ENCODE results near the gene LIFR.

The LIFR gene

DNA sequence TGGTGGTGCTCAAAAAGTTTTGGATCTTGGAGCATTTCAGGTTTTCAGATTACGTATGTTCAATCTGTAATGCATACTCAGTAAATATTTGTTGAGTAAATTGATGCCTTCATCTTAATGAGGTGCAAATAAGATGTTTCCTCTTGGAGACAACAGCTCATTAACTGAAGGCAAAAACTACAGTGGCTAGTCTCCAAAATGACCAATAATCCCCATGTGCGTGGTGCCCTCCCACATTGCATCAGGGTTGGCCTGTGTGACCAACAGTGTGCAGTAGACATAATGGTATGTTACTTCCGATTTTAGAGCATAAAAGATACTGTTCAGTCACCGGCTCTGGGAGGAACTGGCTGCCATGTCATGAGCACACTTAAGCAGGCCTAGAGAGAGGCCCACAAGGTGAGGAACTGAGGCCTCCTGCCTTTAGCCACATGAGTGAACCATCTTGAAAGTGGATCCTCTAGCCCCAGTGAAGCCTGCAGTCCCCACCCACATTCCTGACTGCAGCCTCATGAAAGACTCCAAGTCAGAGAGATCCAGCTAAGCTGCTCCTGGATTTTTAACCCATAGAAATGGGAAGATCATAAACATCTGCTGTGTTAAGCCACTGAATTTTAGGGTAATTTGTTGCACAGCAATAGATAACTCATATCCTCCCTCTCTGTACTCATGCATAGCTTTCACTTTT is 55.7 kb downstream of the LIFR start:
- ChIA-PET POLR2A (no interaction called here), CTCF (no interaction called here)
- DNase-seq (ENCODE audit: extremely low spot score), result no peak
- no peak for TF ChIP-seq CTCF (IDR thresholded peaks at IDR 0.05; ENCODE audit: control extremely low read depth, extremely low read depth, low read depth, missing control alignments)

DNA sequence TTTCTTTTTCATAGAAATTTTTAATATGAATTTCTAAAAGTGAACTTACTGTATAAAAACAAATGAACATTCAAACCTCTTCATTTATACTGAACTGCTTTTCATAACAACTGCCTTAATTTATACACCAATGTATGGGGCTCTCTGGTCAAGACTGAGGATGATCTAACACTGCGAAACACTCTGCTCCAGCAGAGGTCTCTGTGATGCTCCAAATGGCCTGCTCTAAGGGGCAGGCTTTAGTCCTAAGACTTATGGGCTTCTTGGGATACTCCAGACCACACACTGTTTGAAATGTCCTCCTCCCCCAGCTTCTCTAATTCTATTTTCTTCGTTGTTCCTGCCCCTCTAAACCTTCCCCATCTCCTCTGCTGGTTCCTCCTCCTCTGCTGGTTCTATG is 58.5 kb downstream of the LIFR start:
- no peak for TF ChIP-seq CTCF (IDR thresholded peaks at IDR 0.05; ENCODE audit: control extremely low read depth, extremely low read depth, low read depth, missing control alignments)
- DNase-seq (ENCODE audit: extremely low spot score), result no peak
- POLR2A ChIA-PET, result no interaction called here
- CTCF ChIA-PET, result interaction anchor here (1.4 kb wide), 1 partner anchor 14 kb away, joined by 3 read pairs; no protein-coding TSS in a partner anchor

GRCh38 chr5:38494763-38495162 is 61.7 kb downstream of the LIFR start:
- no peak for DNase-seq (ENCODE audit: extremely low spot score)
- POLR2A ChIA-PET, result no interaction called here
- no peak for TF ChIP-seq CTCF (IDR thresholded peaks at IDR 0.05; ENCODE audit: control extremely low read depth, extremely low read depth, low read depth, missing control alignments)
- CTCF ChIA-PET, result interaction anchor here (1.8 kb wide), 1 partner anchor 53 kb away, joined by 5 read pairs; no protein-coding TSS in a partner anchor

DNA sequence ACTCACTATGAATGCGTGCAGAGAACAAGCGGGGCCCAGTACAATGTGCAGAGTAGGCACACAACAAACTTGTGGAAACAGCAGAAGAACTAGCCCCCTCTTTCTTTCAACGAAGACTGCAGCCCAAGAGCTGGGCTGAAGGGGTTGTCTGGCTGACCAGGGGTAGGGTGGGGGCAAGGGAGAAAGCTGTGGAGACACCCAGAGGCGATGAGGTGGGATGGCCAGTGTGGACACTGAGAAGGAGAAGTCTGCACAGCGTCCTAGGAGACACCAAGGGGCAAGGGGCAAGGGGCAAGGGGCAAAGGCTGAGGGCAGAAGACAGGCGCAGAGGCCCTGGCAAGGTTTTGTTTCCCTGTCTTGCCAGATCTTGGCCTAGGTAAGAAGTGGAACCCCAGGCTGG is 62.3 kb downstream of the LIFR start:
- DNase-seq (ENCODE audit: extremely low spot score), result no peak
- TF ChIP-seq CTCF (IDR thresholded peaks at IDR 0.05; ENCODE audit: control extremely low read depth, extremely low read depth, low read depth, missing control alignments), result no peak
- POLR2A ChIA-PET, result no interaction called here
- CTCF ChIA-PET, result interaction anchor here (1.8 kb wide), 1 partner anchor 52 kb away, joined by 5 read pairs; no protein-coding TSS in a partner anchor

DNA sequence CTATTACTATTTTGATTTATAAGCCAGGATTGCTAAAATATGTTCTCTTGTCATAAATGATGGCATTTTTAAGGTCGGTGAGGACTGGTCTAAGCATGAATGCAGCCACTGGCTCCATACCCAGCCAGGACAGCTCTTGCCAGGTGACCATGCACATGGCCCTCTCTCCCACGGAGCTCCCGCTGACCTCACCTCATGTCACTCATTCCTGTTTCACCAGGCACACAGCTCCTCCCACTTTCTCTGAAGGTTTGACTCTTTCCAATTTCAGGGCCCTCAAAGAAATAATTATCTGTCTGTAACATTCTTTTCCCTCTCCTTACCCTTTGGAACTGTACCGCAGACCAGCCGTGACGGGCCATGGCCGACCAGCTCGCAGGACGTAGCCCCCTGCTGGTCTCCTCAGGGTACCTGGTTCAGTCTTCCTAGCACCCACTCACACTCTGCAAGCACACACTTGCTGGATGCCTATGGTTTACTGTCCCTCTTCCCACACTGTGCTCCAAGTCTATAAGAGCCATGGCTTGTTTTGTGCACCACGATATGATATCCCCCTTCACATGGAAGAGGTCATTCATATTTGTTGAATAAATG is 72.5 kb downstream of the LIFR start:
- ChIA-PET CTCF (no interaction called here), POLR2A (no interaction called here)
- DNase-seq (ENCODE audit: extremely low spot score), result no peak
- no peak for TF ChIP-seq CTCF (IDR thresholded peaks at IDR 0.05; ENCODE audit: control extremely low read depth, extremely low read depth, low read depth, missing control alignments)

DNA sequence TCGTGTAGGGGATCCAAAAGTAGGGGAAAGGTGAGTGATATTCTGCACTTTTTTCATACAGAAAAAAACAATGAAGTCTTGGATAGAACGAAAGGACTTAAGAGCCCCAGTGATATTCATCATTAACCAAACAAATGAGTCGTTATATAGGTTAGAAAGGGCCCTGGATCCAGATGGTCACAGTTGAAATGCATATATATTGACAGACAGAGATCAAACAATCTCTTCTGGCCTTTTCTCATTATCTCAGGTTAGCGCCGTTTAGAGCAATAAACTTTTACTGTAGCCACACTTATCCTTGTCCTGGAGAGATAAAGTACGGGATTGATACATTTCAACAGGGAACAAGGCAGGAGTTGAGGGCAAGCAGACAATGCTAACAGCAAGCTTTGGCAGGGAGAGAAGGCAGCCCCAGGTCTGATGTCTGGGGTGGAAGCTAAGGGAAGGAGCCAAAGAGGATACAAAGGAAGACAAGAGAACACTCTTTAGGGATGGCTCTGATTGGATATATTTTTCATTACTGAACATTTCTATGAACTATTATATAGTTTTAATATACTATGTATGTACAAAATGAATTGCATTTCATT is 77.0 kb downstream of the LIFR start:
- no peak for DNase-seq (ENCODE audit: extremely low spot score)
- POLR2A ChIA-PET, result no interaction called here
- TF ChIP-seq CTCF (IDR thresholded peaks at IDR 0.05; ENCODE audit: control extremely low read depth, extremely low read depth, low read depth, missing control alignments), result no peak
- CTCF ChIA-PET, result interaction anchor here (1.2 kb wide), 1 partner anchor 38 kb away, joined by 3 read pairs; no protein-coding TSS in a partner anchor

Data from GM10248 (cell line).